Skin epidermis (tissue), 12 donors: ENCODE data around the gene TBPL1.
A peak's percentile ranks its signal among the peaks of the same experiment; 100 is the strongest.

Experiments used
- H3K27ac ChIP-seq, 21 experiments: fragments of 200-600 bp; sonication (generic) in 11 of 21; one replicate each; pipeline ENCODE4 v1.5.0; 2020; ENCODE audit warnings: mild to moderate bottlenecking in 3 of 21, inconsistent platforms in 2 of 21, moderate library complexity in 2 of 21
- H3K4me3 ChIP-seq, 7 experiments: fragments of 200-600 bp; sonication (generic) in 2 of 7; one replicate each; pipeline ENCODE4 v1.5.0; 2020; ENCODE audit warnings: inconsistent platforms in 2 of 7, mild to moderate bottlenecking in 2 of 7, moderate library complexity in 1 of 7

The TBPL1 gene

DNA sequence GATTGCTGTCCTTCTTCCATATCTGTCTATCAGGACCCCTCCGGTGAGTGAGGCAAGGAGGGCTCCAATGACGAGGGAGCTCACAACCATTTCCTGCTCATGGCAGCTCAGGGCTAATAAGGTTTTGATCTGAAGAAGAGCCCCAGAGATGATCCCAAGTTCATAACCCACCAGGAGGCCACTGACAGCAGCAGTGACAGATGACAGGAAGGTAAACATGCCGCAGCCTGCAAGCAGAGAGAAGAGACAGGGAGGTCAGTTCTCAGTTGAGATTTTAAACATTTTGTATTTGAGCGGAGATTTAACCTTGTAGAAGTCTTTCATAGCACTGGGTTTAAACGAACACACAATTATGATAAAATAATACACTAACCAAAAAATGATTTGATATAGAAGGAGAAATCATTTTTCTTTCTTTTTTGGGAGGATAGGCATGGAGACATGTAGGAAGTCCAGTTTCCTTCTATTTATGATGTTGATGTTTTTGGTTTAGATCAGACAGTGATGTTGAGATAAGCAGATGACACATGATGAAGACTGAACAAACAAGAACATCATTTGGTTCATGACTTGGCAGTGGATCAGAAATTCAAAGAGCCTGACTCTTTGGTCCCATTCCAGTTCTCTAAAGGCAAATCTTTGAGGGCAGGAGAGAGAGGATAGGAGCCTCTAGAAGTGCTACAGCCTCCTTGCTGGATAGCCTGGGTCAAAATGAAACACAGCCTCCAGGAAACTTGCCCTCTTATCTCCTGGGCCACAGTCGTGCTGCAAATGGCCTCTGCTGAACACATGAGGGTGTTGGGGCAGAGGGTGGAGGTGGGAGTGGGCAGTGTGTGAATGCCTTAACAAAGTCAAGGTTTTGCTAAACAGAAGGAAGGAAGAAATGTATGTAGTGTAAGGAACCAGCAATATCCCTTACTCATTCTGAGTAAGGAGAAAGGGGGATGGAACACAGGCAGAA is 76.8 kb downstream of the TBPL1 start:
- Histone ChIP-seq H3K27ac (no peak overlapping the region), H3K4me3 (no peak overlapping the region)

DNA sequence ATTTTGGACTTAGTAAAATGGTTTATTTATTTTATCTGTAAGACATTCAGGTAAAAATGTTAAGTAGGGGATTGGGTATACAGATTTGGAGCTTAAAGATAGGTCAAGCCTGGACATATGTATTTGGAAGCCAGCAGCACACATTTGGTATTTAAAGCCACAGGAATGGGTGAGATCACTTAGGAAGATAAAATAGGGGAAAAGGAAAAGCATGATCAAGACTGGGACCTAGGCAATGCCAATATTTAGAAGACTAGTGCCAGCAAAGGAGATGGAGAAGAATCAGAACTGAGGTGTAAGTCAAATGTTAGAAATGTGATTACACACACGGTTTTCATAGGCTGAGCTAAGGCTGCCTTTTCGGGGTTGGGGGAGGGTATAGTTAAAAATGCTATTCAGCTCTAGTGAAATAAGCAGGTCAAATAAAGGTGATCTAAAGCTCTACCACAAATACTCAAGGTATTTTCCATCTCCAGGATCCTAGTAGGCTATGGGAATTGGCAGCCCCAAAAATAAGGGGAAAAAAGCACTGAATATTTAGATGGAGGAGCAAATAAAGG is 78.8 kb downstream of the TBPL1 start:
- Histone ChIP-seq H3K4me3 (no peak overlapping the region), H3K27ac (no peak overlapping the region)

DNA sequence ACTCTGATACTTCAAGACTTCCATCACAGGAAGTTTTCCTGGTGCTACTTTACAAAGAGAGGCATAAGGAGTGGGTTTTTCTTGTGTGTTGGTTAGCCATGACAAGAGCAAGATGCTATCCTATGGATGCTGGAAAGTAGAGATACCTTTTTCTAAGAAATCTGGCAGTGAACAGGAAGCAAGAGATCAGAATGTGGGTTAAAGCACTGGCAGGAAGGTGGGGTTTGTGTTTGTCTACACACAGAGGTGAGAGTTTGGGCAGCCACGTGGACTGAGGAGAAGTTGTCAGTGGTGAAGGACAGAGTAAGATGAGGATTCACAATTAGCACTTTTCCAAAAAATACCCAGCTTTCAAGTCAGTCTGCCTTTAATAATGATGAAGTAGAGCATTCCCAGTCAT is 81.5 kb downstream of the TBPL1 start:
- no peak overlapping the region for H3K4me3 ChIP-seq

DNA sequence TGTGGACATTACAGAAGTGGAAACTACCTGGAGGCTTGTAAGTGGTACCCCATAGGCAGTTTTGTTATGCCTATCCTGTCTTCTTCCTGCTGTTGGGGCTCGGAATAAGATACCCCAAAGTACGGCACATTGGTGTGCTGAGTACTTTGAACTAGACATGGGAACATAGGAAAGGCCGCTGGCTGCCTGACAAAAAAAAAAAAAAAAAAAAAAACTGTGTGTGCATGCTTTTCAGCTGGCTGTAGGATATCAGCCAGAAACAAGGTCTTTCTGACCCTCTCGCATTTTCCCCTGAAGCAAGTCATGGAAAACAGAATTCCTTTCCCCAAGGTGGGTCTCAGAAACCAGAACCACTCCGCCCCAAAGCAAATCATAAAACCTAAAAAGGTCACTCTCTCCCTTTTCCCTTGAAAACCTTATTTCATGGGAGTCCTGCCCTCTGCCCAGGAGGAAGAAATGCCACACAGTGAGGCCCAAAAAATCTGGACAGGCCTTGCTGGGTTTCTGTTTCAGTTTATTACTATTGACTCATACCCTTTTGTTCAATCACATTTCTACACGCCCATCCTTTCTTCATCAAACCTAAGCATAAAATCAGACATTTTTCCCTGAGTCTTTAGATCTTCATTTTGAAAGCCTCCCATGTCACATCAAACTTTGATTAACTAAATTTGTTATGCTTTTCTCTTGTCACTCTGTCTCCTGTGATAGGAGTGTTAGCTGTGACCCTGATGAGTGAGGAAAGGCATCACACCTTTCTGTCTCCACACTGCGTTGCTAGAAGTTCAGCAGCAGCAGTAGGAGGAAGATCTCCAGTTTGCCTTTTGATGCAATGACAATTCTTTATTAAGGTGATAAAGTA is 82.2 kb downstream of the TBPL1 start:
- H3K4me3 ChIP-seq: no peak overlapping the region

More for the DNA sequence above, 81.5 kb downstream of the TBPL1 start:
- no peak overlapping the region for H3K27ac ChIP-seq

DNA sequence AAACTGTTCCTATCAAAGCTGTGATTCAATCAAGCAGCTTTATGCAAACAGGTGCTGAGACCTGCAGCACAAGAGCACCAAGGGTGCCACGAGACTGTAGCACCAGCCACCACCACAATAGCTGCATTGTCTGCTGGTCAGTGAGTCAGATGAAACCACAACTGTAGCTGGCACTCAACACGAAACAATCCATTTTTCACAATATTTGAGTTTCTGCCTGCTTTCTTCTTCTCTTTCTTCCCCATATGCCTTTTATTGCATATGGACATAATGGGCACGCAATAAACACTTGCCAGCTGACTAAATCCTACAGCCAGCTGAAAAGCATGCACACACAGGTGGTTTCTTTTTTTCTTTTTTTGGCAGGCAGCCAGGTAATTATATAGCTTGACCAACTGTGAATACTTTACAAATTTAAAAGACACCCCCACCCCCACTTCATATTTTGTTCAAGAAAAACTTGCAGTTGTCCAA is 82.8 kb downstream of the TBPL1 start:
- H3K4me3 ChIP-seq: no peak overlapping the region
- H3K27ac ChIP-seq: peak overlapping the region in 1 of 21 experiments; percentile 2

More for the DNA sequence above, 82.2 kb downstream of the TBPL1 start:
- peak overlapping the region in 1 of 21 experiments; percentile 2 for H3K27ac ChIP-seq

DNA sequence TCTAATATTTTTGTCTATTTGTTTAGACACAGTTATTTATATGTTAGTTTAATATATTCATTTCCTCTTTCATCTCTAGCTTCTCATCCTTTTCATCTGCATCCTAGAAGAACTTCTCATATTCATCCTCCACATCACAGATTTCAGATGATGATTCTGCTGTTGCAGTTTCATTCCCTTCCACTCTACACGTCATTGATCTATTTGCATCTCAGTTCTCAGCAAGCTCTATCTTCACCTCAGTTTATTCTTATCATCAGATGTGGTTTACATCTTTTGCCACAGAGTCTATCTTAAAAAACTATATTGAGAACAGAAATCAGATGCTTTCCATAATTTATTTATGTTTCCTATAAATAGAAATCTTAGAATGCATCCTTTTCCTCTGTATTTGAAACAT is 86.1 kb downstream of the TBPL1 start:
- H3K27ac ChIP-seq: no peak overlapping the region
- no peak overlapping the region for H3K4me3 ChIP-seq
